ENCODE measurements around the gene PCBP3.
"Not testable (repeated sequence)": the region's sequence is repeated elsewhere in the genome, so short reads cannot be mapped to it uniquely, and the experiment has no call there.

GRCh38 chr21:45885930-45886601 lies 242.5 kb downstream of the PCBP3 start:
- TF ChIP-seq CTCF (IDR thresholded peaks at IDR 0.05; ENCODE audit: insufficient read depth, low read length) = not testable (repeated sequence)
- TF ChIP-seq POLR2AphosphoS5 (IDR thresholded peaks at IDR 0.05; ENCODE audit: low read depth) = peak; percentile 72; the same call in 1 of the 2 replicates
- TF ChIP-seq REST (IDR thresholded peaks at IDR 0.05; ENCODE audit: insufficient replicate concordance, low read depth) = peak; percentile 84
